Smooth muscle cell (in vitro differentiated cells): ENCODE measurements around the gene UQCRC1. TPM values are rescaled to one million over a fixed set of nuclear protein-coding genes. Genes with fewer than 3 reads are reported as not detected.

ENCODE experiments used
- DNase-seq: peaks from one replicate; lab custom pipeline; 2025; ENCODE audit not compliant: unreplicated experiment; lab: John Stamatoyannopoulos, UW
- H2AFZ ChIP-seq: fragments of 200-600 bp; sonication (generic); 2 replicates; pipeline ENCODE4 v1.6.0; 2016; ENCODE audit warnings: antibody characterized with exemption, low read depth, mild to moderate bottlenecking
- H3F3A ChIP-seq: fragments of 200-600 bp; sonication (generic); 2 replicates; pipeline ENCODE4 v1.6.0; 2017; ENCODE audit warnings: antibody characterized with exemption, low read depth
- H3K27ac ChIP-seq: fragments of 200-600 bp; sonication (generic); 2 replicates; pipeline ENCODE4 v1.5.1; 2016; ENCODE audit warnings: low read depth, mild to moderate bottlenecking
- H3K27me3 ChIP-seq: fragments of 200-600 bp; sonication (generic); 2 replicates; pipeline ENCODE4 v1.6.1; 2016; ENCODE audit warnings: low read depth, mild to moderate bottlenecking
- H3K36me3 ChIP-seq: fragments of 200-600 bp; sonication (generic); 2 replicates; pipeline ENCODE4 v1.5.1; 2016; ENCODE audit warnings: low read depth
- H3K4me1 ChIP-seq: fragments of 200-600 bp; sonication (generic); 2 replicates; pipeline ENCODE4 v1.5.1; 2016; ENCODE audit warnings: low read depth
- H3K4me2 ChIP-seq: fragments of 200-600 bp; sonication (generic); 2 replicates; pipeline ENCODE4 v1.6.0; 2016; ENCODE audit warnings: mild to moderate bottlenecking
- H3K4me3 ChIP-seq: fragments of 200-600 bp; sonication (generic); 2 replicates; pipeline ENCODE4 v1.5.1; 2016; ENCODE audit warnings: mild to moderate bottlenecking
- H3K79me2 ChIP-seq: fragments of 200-600 bp; sonication (generic); 2 replicates; pipeline ENCODE4 v1.6.0; 2016; ENCODE audit warnings: low read depth, mild to moderate bottlenecking
- H3K9ac ChIP-seq: fragments of 200-600 bp; sonication (generic); 2 replicates; pipeline ENCODE4 v1.6.0; 2016; ENCODE audit warnings: low read depth
- H3K9me3 ChIP-seq: fragments of 200-600 bp; sonication (generic); replicated peaks from 2 replicates; pipeline ENCODE4 v1.5.1; 2016; ENCODE audit warnings: low read depth
- H4K20me1 ChIP-seq: fragments of 200-600 bp; sonication (generic); 2 replicates; pipeline ENCODE4 v1.6.0; 2016; ENCODE audit warnings: low read depth
- WGBS: methylation state at CpG from one replicate; pipeline ENCODE4 v1.1.7; 2016; ENCODE audit warnings: low lambda C conversion rate; 5-methylcytosine and 5-hydroxymethylcytosine counted together
- polyA plus RNA-seq: library from polyadenylated mRNA; unstranded; fragments of >200 nt; fragmentation: Nextera tagmentation; extraction: Ambion mirVana; gene quantifications from 2 replicates; pipeline ENCODE4 v1.2.1, GENCODE V29; 2016
- total RNA-seq: library from RNA; depleted of rRNA; stranded (reverse); fragments of >200 nt; gene quantifications from 2 replicates; pipeline ENCODE4 v1.2.3, GENCODE V29; 2014
- TF ChIP-seq, protein P1 (sequence below): fragments of 200-600 bp; sonication (generic); IDR thresholded peaks from 2 replicates; pipeline ENCODE4 v1.5.1; 2017; ENCODE audit warnings: borderline replicate concordance, mild to moderate bottlenecking, antibody characterized with exemption; ENCODE audit not compliant: insufficient read depth, poor library complexity, severe bottlenecking

The UQCRC1 gene
- total and polyA plus RNA-seq, 2 experiments from 2014 or later = 206 to 425 TPM

DNA sequence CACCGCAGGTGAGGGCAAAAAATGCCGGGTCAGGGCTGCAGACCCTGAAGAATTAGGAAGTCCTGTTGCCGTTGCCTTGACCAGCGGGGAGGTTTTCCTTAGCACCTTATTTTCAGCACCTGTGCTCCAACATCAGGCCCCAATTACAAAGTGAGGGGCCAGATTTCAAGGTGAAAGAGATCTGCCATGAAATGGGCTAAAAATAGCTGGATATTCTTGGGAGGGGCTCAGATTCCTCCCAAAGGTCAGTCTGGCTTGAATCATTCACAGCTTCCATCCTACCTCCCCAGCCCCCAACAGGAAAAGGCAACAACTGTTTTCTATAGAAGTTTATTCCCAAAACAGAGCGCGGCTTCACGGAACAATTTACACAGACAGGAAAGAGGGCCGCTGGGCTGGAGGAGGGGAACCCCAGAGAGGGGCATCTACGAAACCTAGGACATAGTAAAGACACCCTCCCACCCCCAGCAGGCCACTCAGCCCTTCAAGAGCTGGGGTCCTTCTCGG lies 26.8 kb upstream of the UQCRC1 start:
- TF ChIP-seq, protein P1, sequence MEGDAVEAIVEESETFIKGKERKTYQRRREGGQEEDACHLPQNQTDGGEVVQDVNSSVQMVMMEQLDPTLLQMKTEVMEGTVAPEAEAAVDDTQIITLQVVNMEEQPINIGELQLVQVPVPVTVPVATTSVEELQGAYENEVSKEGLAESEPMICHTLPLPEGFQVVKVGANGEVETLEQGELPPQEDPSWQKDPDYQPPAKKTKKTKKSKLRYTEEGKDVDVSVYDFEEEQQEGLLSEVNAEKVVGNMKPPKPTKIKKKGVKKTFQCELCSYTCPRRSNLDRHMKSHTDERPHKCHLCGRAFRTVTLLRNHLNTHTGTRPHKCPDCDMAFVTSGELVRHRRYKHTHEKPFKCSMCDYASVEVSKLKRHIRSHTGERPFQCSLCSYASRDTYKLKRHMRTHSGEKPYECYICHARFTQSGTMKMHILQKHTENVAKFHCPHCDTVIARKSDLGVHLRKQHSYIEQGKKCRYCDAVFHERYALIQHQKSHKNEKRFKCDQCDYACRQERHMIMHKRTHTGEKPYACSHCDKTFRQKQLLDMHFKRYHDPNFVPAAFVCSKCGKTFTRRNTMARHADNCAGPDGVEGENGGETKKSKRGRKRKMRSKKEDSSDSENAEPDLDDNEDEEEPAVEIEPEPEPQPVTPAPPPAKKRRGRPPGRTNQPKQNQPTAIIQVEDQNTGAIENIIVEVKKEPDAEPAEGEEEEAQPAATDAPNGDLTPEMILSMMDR = no peak

DNA sequence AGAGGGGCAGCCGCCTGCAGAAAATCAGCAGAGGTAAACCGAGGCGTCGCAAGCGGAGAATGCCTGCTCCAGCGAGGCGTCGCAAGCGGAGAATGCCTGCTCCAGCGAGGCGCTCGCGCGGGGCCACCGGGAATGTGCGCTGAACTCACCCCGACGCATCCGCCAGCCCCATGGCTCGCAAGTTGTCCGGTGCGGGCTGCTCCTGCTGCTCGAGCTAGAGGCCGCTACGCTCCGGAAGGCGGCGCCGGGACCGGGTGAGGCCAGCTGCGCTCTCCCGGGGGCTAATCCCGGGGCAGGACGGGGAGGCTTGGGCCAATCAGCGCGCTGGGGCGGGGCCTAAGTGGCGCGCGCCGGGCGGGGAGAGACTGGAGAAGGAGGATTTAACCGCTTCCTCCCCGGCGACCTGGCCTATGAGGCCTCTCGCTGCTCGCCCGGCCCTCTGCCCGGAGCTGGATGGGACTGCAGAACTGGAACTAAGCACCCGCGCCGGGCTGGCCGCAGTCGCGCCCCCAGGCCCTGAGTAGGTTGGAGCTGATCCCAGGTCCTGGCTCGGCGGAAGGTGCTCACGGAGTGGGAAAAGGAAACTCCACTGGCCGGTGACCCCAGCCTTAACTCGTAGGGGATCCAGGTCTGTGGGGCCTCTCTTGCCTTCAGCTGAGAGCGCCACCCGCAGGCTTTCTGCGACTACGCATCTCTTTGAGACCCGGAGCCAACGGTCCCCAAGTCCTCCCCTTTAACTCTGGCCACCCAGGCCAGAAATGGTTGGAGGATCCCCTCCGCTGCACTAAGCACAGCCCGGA lies 26.0 kb upstream of the UQCRC1 start, which contains the start of gene SLC26A6:
Gene SLC26A6, minus strand, starts transcription at position 240 of the 800 bp plus-strand sequence. Its CDS starts 68 bp downstream, at position 172.
- Histone ChIP-seq H3F3A (no peaks in the 10 kb centered on the region), H3K27ac (no peak within 1 kb of the TSS), H3K9me3 (no peaks in the 10 kb centered on the region), H3K79me2 (peaks cover 6% of the 10 kb centered on the region), H3K4me2 (peak within 1 kb of the TSS; percentile 94), H3K36me3 (no peaks in the 10 kb centered on the region), H3K4me3 (peak within 1 kb of the TSS; percentile 81), H3K27me3 (no peaks in the 10 kb centered on the region), H4K20me1 (peaks cover 24% of the 10 kb centered on the region), H3K9ac (peak within 1 kb of the TSS; percentile 65), H2AFZ (peak within 1 kb of the TSS; percentile 58), H3K4me1 (peaks cover 8% of the 10 kb centered on the region)
- DNase-seq = peak; percentile 86
- TF ChIP-seq, protein P1 = peak; percentile 44
- 1% methylated on average over 68 of the region's 68 CpGs for WGBS

More for the DNA sequence above, 26.8 kb upstream of the UQCRC1 start:
- no peaks in the 10 kb centered on the region for H3F3A ChIP-seq
- no peaks in the 10 kb centered on the region for H3K27me3 ChIP-seq
- peak overlapping the region; percentile 94 for H3K4me2 ChIP-seq
- WGBS = 17% methylated on average over 10 of the region's 10 CpGs
- H3K36me3 ChIP-seq = no peaks in the 10 kb centered on the region
- H4K20me1 ChIP-seq = peaks cover 24% of the 10 kb centered on the region
- peak overlapping the region; percentile 18 for H3K9ac ChIP-seq
- peaks cover 6% of the 10 kb centered on the region for H3K79me2 ChIP-seq
- peak overlapping the region; percentile 12 for H2AFZ ChIP-seq
- H3K9me3 ChIP-seq = no peaks in the 10 kb centered on the region
- no peak for DNase-seq
- no peak overlapping the region for H3K27ac ChIP-seq
- peaks cover 8% of the 10 kb centered on the region for H3K4me1 ChIP-seq
- peak overlapping the region; percentile 81 for H3K4me3 ChIP-seq

DNA sequence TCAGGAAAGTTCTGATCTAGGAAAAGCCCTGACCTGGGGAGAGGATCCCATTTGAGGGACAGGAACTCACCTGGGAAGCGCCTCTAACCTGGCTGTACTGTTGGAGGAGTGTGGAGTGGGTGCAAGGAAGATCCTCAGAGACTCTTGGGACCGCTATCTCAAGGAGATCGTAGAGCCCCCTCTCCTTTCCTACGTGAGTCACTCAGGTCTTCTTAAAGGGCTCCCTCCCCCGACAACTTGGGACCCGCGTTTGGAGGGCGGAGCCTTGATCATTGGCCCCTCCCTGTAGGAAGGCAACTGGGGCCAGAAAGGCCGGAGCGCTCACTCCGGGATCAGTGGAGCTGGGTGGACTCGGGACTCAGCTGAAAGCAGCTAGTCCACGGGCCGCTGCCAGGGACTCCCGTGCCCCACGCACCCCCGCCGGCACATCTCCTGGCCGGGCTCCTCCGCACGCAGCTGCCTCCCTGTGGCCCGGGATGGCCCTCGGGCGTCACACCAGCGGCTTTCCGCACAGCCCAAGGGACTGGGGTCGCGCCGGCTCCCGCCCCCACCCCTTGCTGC lies 25.3 kb upstream of the UQCRC1 start:
- peak overlapping the region; percentile 81 for H3K4me3 ChIP-seq
- peak overlapping the region; percentile 58 for H2AFZ ChIP-seq
- TF ChIP-seq, protein P1 = no peak
- peaks cover 6% of the 10 kb centered on the region for H3K79me2 ChIP-seq
- DNase-seq = peak; percentile 45
- H3K36me3 ChIP-seq = no peaks in the 10 kb centered on the region
- H4K20me1 ChIP-seq = peaks cover 24% of the 10 kb centered on the region
- peak overlapping the region; percentile 65 for H3K9ac ChIP-seq
- H3K4me2 ChIP-seq = peak overlapping the region; percentile 94
- WGBS = 2% methylated on average over 20 of the region's 30 CpGs
- no peaks in the 10 kb centered on the region for H3F3A ChIP-seq
- no peaks in the 10 kb centered on the region for H3K27me3 ChIP-seq
- no peak overlapping the region for H3K27ac ChIP-seq
- peaks cover 8% of the 10 kb centered on the region for H3K4me1 ChIP-seq
- no peaks in the 10 kb centered on the region for H3K9me3 ChIP-seq
